Spleen (tissue), 7 donors: ENCODE results near the gene TTC39B.

Experiments
- POLR2A ChIP-seq, 3 donors: fragments of 450-650 bp; IDR thresholded peaks; one replicate each; pipeline ENCODE4 v1.5.1; 2017; ENCODE audit warnings: antibody characterized with exemption in 3 of 3, mild to moderate bottlenecking in 1 of 3
- POLR2AphosphoS5 ChIP-seq, 3 donors: sonication (generic); formaldehyde crosslinking; IDR thresholded peaks; one replicate each; pipeline ENCODE4 v1.5.1; 2017; ENCODE audit warnings: antibody characterized with exemption in 3 of 3
- TF ChIP-seq, protein P1 (sequence below), 11 experiments: fragments of 200-600 bp in 7 of 11; fragments of 450-650 bp in 4 of 11; sonication (generic) in 4 of 11; IDR thresholded peaks in 8 of 11; conservative IDR thresholded peaks in 3 of 11; 1 replicate in 7 of 11; 2 replicates in 4 of 11; pipeline versions ENCODE4 v1.4.0 to v1.8.0; 2016 to 2021; ENCODE audit warnings: antibody characterized with exemption in 11 of 11, inconsistent platforms in 4 of 11, mild to moderate bottlenecking in 1 of 11
- donor health status: DM: no; HTN: no; CAD: no; lungs with moderate emphysema.
- donor health status: DM: no; HTN: no; CAD: no.
- donor health status: DM: no; HTN: no; CAD: no.

DNA sequence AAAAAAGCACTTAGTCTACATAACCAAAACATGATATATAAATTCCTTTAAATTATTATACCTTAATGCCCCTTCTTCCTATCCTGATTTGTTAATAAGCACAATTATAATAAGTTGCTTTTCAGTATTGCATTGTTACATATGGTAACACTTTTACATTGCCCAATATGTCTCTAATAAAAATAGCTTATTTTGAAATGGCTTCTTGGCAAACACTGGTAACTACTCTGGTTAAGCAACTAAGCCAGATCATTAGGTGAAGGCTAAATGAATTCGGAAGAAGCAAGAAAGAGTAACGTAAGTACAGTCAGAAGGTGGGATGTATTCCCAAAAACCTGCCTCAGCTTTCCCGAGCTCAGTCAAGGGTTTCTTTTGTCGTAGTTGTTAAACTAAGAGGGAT, 85.3 kb downstream of the TTC39B start:
- TF ChIP-seq POLR2A (IDR thresholded peaks at IDR 0.05) (no peak), POLR2AphosphoS5 (IDR thresholded peaks at IDR 0.05) (no peak)
- TF ChIP-seq, protein P1, sequence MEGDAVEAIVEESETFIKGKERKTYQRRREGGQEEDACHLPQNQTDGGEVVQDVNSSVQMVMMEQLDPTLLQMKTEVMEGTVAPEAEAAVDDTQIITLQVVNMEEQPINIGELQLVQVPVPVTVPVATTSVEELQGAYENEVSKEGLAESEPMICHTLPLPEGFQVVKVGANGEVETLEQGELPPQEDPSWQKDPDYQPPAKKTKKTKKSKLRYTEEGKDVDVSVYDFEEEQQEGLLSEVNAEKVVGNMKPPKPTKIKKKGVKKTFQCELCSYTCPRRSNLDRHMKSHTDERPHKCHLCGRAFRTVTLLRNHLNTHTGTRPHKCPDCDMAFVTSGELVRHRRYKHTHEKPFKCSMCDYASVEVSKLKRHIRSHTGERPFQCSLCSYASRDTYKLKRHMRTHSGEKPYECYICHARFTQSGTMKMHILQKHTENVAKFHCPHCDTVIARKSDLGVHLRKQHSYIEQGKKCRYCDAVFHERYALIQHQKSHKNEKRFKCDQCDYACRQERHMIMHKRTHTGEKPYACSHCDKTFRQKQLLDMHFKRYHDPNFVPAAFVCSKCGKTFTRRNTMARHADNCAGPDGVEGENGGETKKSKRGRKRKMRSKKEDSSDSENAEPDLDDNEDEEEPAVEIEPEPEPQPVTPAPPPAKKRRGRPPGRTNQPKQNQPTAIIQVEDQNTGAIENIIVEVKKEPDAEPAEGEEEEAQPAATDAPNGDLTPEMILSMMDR (IDR thresholded peaks at IDR 0.05 in 8 of 11, conservative IDR thresholded peaks at IDR 0.05 in 3 of 11), result no peak
